ENCODE data around the gene ZBTB20. TPM values are rescaled to one million over a fixed set of nuclear protein-coding genes. Genes with fewer than 3 reads are reported as not detected.

Gene ZBTB20
- polyA plus RNA-seq, 1 of the 3 experiments (the other 2 are of a cell fraction): 0.43 TPM

- DNase-seq: no peak
- Histone ChIP-seq H3K9me3 (no peaks in the 10 kb centered on the region; the same call in 1 of the 2 replicates), H3K4me1 (ENCODE audit: control insufficient read depth in 1 of 2, insufficient read depth in 2 of 2, low read depth in 1 of 2, low read length in 1 of 2) (no peaks in the 10 kb centered on the region), H4K20me1 (ENCODE audit: insufficient read depth) (no peaks in the 10 kb centered on the region), H3F3A (replicated peaks; ENCODE audit: insufficient read depth) (peaks cover 4% of the 10 kb centered on the region), H3K27me3 (ENCODE audit: insufficient read depth) (no peaks in the 10 kb centered on the region), H3K27ac (ENCODE audit: low read depth in 2 of 2, low read length in 1 of 2) (no peak overlapping the region), H3K4me3 (ENCODE audit: low read depth in 2 of 2, low read length in 1 of 2) (no peak overlapping the region), H2AFZ (ENCODE audit: low read depth) (no peak overlapping the region), H3K36me3 (replicated peaks in 1 of 2; ENCODE audit: control insufficient read depth in 1 of 2, insufficient read depth in 2 of 2, low read length in 1 of 2) (no peaks in the 10 kb centered on the region), H3K79me2 (ENCODE audit: insufficient read depth) (no peaks in the 10 kb centered on the region), H3K4me2 (no peak overlapping the region), H3K9ac (no peak overlapping the region), H3K9me2 (no peaks in the 10 kb centered on the region; the same call in 1 of the 2 replicates)
- no peak for TF ChIP-seq FOSL2 (IDR thresholded peaks at IDR 0.05; ENCODE audit: borderline replicate concordance, low read depth)
- TF ChIP-seq, protein P1, sequence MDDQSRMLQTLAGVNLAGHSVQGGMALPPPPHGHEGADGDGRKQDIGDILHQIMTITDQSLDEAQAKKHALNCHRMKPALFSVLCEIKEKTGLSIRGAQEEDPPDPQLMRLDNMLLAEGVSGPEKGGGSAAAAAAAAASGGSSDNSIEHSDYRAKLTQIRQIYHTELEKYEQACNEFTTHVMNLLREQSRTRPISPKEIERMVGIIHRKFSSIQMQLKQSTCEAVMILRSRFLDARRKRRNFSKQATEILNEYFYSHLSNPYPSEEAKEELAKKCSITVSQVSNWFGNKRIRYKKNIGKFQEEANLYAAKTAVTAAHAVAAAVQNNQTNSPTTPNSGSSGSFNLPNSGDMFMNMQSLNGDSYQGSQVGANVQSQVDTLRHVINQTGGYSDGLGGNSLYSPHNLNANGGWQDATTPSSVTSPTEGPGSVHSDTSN (IDR thresholded peaks at IDR 0.05): no peak
- CTCF ChIA-PET: no interaction called here
- 86% methylated on average over 6 of the region's 6 CpGs for WGBS (ENCODE audit: low lambda C conversion rate)
- POLR2A ChIA-PET: no interaction called here
These were observed 163.8 kb downstream of the ZBTB20 start for GRCh38 chr3:114983248-114983647.

- no peaks in the 10 kb centered on the region for H3K4me1 ChIP-seq (ENCODE audit: control insufficient read depth in 1 of 2, insufficient read depth in 2 of 2, low read depth in 1 of 2, low read length in 1 of 2)
- no peaks in the 10 kb centered on the region for H3K27me3 ChIP-seq (ENCODE audit: insufficient read depth)
- H3K27ac ChIP-seq (ENCODE audit: low read depth in 2 of 2, low read length in 1 of 2): no peak overlapping the region
- no peaks in the 10 kb centered on the region for H4K20me1 ChIP-seq (ENCODE audit: insufficient read depth)
- peaks cover 4% of the 10 kb centered on the region; the same call in 1 of the 2 replicates for H3K9me2 ChIP-seq
- no peak for DNase-seq
- no peaks in the 10 kb centered on the region; the same call in 1 of the 2 replicates for H3K9me3 ChIP-seq
- H3K4me2 ChIP-seq: no peak overlapping the region
- no peaks in the 10 kb centered on the region for H3K36me3 ChIP-seq (replicated peaks in 1 of 2; ENCODE audit: control insufficient read depth in 1 of 2, insufficient read depth in 2 of 2, low read length in 1 of 2)
- no peak for TF ChIP-seq MEF2A (IDR thresholded peaks at IDR 0.05; ENCODE audit: borderline replicate concordance, low read depth)
- no peak for TF ChIP-seq MAX (IDR thresholded peaks at IDR 0.05; ENCODE audit: low read depth)
- no peak for TF ChIP-seq NRF1 (IDR thresholded peaks at IDR 0.05; ENCODE audit: low read depth, low read length)
- TF ChIP-seq RFX5 (IDR thresholded peaks at IDR 0.05; ENCODE audit: low read length): no peak
- H2AFZ ChIP-seq (ENCODE audit: low read depth): no peak overlapping the region
- WGBS (ENCODE audit: low lambda C conversion rate): 95% methylated on average over 3 of the region's 3 CpGs
- no peaks in the 10 kb centered on the region for H3K79me2 ChIP-seq (ENCODE audit: insufficient read depth)
- no peaks in the 10 kb centered on the region for H3F3A ChIP-seq (replicated peaks; ENCODE audit: insufficient read depth)
- H3K4me3 ChIP-seq (ENCODE audit: low read depth in 2 of 2, low read length in 1 of 2): no peak overlapping the region
- no peak overlapping the region for H3K9ac ChIP-seq
- CTCF ChIA-PET: interaction anchor here (0.6 kb wide), 1 partner anchor 19 kb away, joined by 3 read pairs; no protein-coding TSS in a partner anchor
- POLR2A ChIA-PET: no interaction called here
These were observed 172.7 kb downstream of the ZBTB20 start for GRCh38 chr3:114974387-114974786.

- WGBS (ENCODE audit: low lambda C conversion rate): 91% methylated on average over 3 of the region's 3 CpGs
- no peak overlapping the region for H3K4me3 ChIP-seq (ENCODE audit: low read depth in 2 of 2, low read length in 1 of 2)
- peaks cover 4% of the 10 kb centered on the region; the same call in 1 of the 2 replicates for H3K9me2 ChIP-seq
- H3K27ac ChIP-seq (ENCODE audit: low read depth in 2 of 2, low read length in 1 of 2): no peak overlapping the region
- no peaks in the 10 kb centered on the region for H3F3A ChIP-seq (replicated peaks; ENCODE audit: insufficient read depth)
- no peaks in the 10 kb centered on the region for H4K20me1 ChIP-seq (ENCODE audit: insufficient read depth)
- DNase-seq: no peak
- H3K36me3 ChIP-seq (replicated peaks in 1 of 2; ENCODE audit: control insufficient read depth in 1 of 2, insufficient read depth in 2 of 2, low read length in 1 of 2): no peaks in the 10 kb centered on the region
- H3K4me2 ChIP-seq: no peak overlapping the region
- ChIA-PET POLR2A (no interaction called here), CTCF (interaction anchor here (0.6 to 1.3 kb wide), 3 partner anchors 9 to 555 kb away, joined by 3 read pairs; no protein-coding TSS in a partner anchor)
- no peak overlapping the region for H2AFZ ChIP-seq (ENCODE audit: low read depth)
- H3K9me3 ChIP-seq: no peaks in the 10 kb centered on the region; the same call in 1 of the 2 replicates
- H3K9ac ChIP-seq: no peak overlapping the region
- H3K27me3 ChIP-seq (ENCODE audit: insufficient read depth): no peaks in the 10 kb centered on the region
- H3K4me1 ChIP-seq (ENCODE audit: control insufficient read depth in 1 of 2, insufficient read depth in 2 of 2, low read depth in 1 of 2, low read length in 1 of 2): no peaks in the 10 kb centered on the region
- H3K79me2 ChIP-seq (ENCODE audit: insufficient read depth): no peaks in the 10 kb centered on the region
- TF ChIP-seq EP300 (IDR thresholded peaks at IDR 0.05; ENCODE audit: borderline replicate concordance in 1 of 2, low read depth in 1 of 2, low read length in 1 of 2): no peak
- TF ChIP-seq TEAD4 (IDR thresholded peaks at IDR 0.05; ENCODE audit: borderline replicate concordance, insufficient read depth): no peak
- TF ChIP-seq RXRA (IDR thresholded peaks at IDR 0.05; ENCODE audit: borderline replicate concordance, low read depth): no peak
- TF ChIP-seq IRF3 (IDR thresholded peaks at IDR 0.05; ENCODE audit: low read depth, low read length): no peak
- no peak for TF ChIP-seq ZBTB33 (IDR thresholded peaks at IDR 0.05; ENCODE audit: borderline replicate concordance, low read depth)
- no peak for TF ChIP-seq TAF1 (IDR thresholded peaks at IDR 0.05; ENCODE audit: borderline replicate concordance, low read depth, low read length)
- TF ChIP-seq RFX5 (IDR thresholded peaks at IDR 0.05; ENCODE audit: low read length): no peak
- TF ChIP-seq, protein P2, sequence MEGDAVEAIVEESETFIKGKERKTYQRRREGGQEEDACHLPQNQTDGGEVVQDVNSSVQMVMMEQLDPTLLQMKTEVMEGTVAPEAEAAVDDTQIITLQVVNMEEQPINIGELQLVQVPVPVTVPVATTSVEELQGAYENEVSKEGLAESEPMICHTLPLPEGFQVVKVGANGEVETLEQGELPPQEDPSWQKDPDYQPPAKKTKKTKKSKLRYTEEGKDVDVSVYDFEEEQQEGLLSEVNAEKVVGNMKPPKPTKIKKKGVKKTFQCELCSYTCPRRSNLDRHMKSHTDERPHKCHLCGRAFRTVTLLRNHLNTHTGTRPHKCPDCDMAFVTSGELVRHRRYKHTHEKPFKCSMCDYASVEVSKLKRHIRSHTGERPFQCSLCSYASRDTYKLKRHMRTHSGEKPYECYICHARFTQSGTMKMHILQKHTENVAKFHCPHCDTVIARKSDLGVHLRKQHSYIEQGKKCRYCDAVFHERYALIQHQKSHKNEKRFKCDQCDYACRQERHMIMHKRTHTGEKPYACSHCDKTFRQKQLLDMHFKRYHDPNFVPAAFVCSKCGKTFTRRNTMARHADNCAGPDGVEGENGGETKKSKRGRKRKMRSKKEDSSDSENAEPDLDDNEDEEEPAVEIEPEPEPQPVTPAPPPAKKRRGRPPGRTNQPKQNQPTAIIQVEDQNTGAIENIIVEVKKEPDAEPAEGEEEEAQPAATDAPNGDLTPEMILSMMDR (IDR thresholded peaks at IDR 0.05): no peak
- no peak for TF ChIP-seq SMC3 (IDR thresholded peaks at IDR 0.05; ENCODE audit: low read depth, low read length)
These were observed 173.6 kb downstream of the ZBTB20 start for GRCh38 chr3:114973536-114973935.

All from SK-N-SH (cell line).